ENCODE measurements around the gene C13orf46.

C13orf46 gene

GRCh38 chr13:113970810-113971470 lies 2.9 kb downstream of the C13orf46 start:
- DNase-seq (ENCODE audit: low read depth), result no peak

- DNase-seq (ENCODE audit: low read depth), result no peak
Measured at GRCh38 chr13:113969973-113970611, 3.8 kb downstream of the C13orf46 start.

GRCh38 chr13:113969311-113969972 lies 4.4 kb downstream of the C13orf46 start:
- no peak for DNase-seq (ENCODE audit: low read depth)

- DNase-seq (ENCODE audit: low read depth), result no peak
Measured at GRCh38 chr13:113968463-113969310, 5.2 kb downstream of the C13orf46 start.

- no peak for DNase-seq (ENCODE audit: low read depth)
Measured at GRCh38 chr13:113967729-113968462, 6.0 kb downstream of the C13orf46 start.

GRCh38 chr13:113967206-113967720 lies 6.6 kb downstream of the C13orf46 start:
- DNase-seq (ENCODE audit: low read depth), result no peak

- DNase-seq (ENCODE audit: low read depth), result no peak
Measured at GRCh38 chr13:113965968-113966884, 7.7 kb downstream of the C13orf46 start.

GRCh38 chr13:113965383-113965874 lies 8.4 kb downstream of the C13orf46 start:
- no peak for DNase-seq (ENCODE audit: low read depth)

GRCh38 chr13:113964251-113964995 lies 9.5 kb downstream of the C13orf46 start:
- no peak for DNase-seq (ENCODE audit: low read depth)

GRCh38 chr13:113963376-113963775 lies 10.5 kb downstream of the C13orf46 start:
- DNase-seq (ENCODE audit: low read depth), result no peak

GRCh38 chr13:113962975-113963374 lies 10.9 kb downstream of the C13orf46 start:
- DNase-seq (ENCODE audit: low read depth), result no peak

- DNase-seq (ENCODE audit: low read depth), result no peak
Measured at GRCh38 chr13:113962386-113962785, 11.5 kb downstream of the C13orf46 start.

GRCh38 chr13:113960276-113960948 lies 13.5 kb downstream of the C13orf46 start:
- DNase-seq (ENCODE audit: low read depth), result no peak

GRCh38 chr13:113959198-113959597 lies 14.7 kb downstream of the C13orf46 start:
- DNase-seq (ENCODE audit: low read depth), result no peak

GRCh38 chr13:113958373-113958772 lies 15.5 kb downstream of the C13orf46 start:
- DNase-seq (ENCODE audit: low read depth), result no peak

GRCh38 chr13:113956571-113956970 lies 17.3 kb downstream of the C13orf46 start:
- DNase-seq (ENCODE audit: low read depth), result no peak

GRCh38 chr13:113955691-113956090 lies 18.2 kb downstream of the C13orf46 start:
- DNase-seq (ENCODE audit: low read depth), result no peak

GRCh38 chr13:113955235-113955634 lies 18.6 kb downstream of the C13orf46 start:
- DNase-seq (ENCODE audit: low read depth), result no peak

Data from non-pigmented ciliary epithelial cell (primary cell).